GM19452 (cell line): ENCODE data around the gene JTB.

Source experiments
- ATAC-seq: cut with Tn5 transposase; IDR thresholded peaks from one replicate; pipeline ENCODE4 v1.9.1; 2021; ENCODE audit not compliant: unreplicated experiment

Gene JTB

GRCh38 chr1:153933955-153934354, 43.5 kb downstream of the JTB start:
- ATAC-seq: no peak

DNA sequence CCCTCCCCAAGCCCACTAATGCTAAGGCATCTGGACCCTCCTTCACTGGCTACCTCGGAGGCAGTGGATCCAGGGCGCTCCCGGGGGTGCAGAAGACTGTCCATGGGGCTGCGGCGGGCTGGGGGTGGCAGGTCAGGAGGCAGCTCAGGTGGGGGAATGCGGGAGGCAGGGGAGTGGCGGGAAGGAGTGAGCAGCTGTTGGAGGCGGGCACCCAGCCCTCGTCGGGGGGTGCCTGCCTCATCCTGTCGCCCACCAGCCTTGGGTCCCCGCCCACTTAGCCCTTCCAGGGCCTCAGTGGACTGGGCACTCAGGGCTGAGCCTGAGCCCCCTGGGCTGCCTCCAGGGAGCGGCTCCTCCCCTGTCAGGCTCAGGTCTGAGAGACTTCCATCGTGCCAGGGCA, 44.0 kb downstream of the JTB start:
- no peak for ATAC-seq

GRCh38 chr1:153932156-153933131, 45.0 kb downstream of the JTB start:
- ATAC-seq: no peak

DNA sequence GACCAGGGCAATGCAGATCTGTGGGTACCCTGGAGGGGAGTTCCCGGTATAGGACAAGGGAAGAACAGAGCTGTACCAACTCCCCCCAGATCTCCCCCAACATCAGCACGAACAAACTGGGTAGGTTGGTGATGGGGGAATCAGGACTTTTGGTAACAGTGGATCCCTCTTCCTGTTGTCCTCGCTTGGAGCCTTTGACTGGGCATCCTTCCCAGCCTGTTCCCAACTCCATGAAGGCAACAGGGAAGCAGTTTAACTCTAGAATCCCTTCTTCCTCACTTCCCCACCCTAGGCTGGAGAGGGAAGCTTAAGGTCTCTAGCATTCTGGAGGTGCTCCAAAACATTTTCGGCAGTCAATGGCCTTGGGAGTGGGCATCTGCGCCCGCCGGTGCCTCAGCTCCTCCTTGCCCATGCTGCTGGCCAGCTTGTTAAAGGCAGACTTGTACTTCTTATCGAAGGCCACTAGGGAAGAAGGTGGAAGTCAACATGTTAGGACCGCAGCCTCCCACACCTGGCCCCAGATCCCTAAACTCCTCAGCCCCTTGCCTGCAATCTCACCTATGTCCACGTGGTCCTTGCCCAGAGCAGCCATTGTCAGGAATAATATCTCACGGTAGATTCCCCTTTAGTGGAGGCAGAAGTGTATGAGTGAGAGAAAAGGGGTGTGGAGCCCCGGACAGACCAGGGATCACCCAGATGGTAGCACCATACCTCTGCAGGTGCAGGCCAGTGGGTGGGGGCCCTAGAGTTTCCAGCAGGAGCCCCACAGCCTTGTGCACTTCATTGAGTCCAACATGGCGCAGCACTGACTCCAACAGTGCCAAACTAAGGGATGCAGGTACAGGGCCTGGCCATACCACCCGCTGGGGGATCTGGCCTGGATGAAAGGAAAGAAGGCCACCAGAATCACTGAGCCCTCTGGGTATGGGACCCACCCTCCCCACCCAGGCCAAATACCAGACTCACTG, 47.2 kb downstream of the JTB start:
- no peak for ATAC-seq

- ATAC-seq: no peak
Measured at GRCh38 chr1:153929426-153929825, 48.0 kb downstream of the JTB start.

DNA sequence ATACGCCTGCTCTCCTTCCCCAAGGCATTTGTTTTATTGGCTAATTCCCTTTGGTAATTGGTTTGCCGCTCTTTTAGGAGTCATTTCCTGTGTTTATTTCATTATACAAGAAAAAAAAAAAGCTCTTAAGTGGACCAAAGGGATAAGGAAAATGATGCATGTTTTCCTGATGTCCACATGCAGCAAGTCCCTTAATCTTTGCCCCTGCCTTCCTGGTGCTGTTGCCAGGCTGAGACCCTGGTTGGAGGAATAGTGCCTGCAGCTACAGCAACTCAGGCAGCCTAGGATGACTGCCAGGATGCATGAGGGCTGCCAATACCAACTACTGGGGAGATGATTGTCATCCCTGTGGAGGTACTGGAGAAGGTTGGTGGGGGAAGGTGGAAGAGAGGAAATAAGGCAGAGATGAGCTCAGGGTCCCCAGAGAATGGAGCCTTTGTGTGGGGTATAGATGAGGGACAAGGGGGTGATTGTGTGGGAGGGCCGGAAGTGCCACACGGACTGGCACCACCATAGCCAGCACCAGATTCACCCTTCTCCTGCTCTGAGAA, 48.6 kb downstream of the JTB start:
- ATAC-seq: no peak

- ATAC-seq: no peak
Measured at GRCh38 chr1:153928245-153928644, 49.2 kb downstream of the JTB start.

DNA sequence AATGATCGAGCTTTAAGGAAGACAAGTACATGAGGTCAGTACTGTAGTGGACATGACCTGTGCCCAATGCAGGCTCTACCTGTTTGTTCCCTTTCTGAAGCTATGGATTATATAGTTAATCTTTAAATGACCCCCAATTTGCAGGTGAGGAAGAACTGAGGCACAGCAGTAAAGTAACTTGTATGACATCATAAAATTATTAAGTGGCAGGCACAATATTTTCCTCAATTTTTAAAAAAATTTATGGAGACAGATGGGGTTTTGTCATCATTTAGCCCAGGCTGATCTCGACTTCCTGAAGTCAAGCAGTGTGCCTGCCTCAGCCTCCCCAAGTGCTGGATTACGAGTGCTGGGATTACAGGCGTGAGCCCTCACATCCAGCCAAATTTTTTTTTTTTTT, 51.1 kb downstream of the JTB start:
- no peak for ATAC-seq
